Measurements from ENCODE around the gene SLC9A7.

The SLC9A7 gene

GRCh38 chrX:46573331-46573891 is 185.5 kb downstream of the SLC9A7 start, which contains the start of gene CHST7:
TSS of gene CHST7 (plus strand) at chrX:46573765. CDS start at chrX:46573932, 167 bp downstream.
- peak; percentile 62 for DNase-seq (ENCODE audit: low spot score)

- DNase-seq (ENCODE audit: low spot score) = no peak
Observed at GRCh38 chrX:46572340-46572936, 186.5 kb downstream of the SLC9A7 start.

GRCh38 chrX:46571423-46572339 is 187.2 kb downstream of the SLC9A7 start:
- DNase-seq (ENCODE audit: low spot score) = no peak

GRCh38 chrX:46569621-46570020 is 189.3 kb downstream of the SLC9A7 start:
- no peak for DNase-seq (ENCODE audit: low spot score)

GRCh38 chrX:46567388-46567787 is 191.5 kb downstream of the SLC9A7 start:
- no peak for DNase-seq (ENCODE audit: low spot score)

- peak; percentile 18 for DNase-seq (ENCODE audit: low spot score)
Observed at GRCh38 chrX:46561824-46562657, 196.9 kb downstream of the SLC9A7 start.

GRCh38 chrX:46559062-46559461 is 199.9 kb downstream of the SLC9A7 start:
- DNase-seq (ENCODE audit: low spot score) = no peak

- DNase-seq (ENCODE audit: low spot score) = no peak
Observed at GRCh38 chrX:46554942-46555341, 204.0 kb downstream of the SLC9A7 start.

GRCh38 chrX:46553935-46554334 is 205.0 kb downstream of the SLC9A7 start:
- no peak for DNase-seq (ENCODE audit: low spot score)

GRCh38 chrX:46551494-46552128 is 207.3 kb downstream of the SLC9A7 start:
- DNase-seq (ENCODE audit: low spot score) = peak; percentile 28

GRCh38 chrX:46549914-46550313 is 209.0 kb downstream of the SLC9A7 start:
- DNase-seq (ENCODE audit: low spot score) = no peak

Measured in kidney tubule cell (primary cell).